ENCODE results near the gene DLG2.

DNA sequence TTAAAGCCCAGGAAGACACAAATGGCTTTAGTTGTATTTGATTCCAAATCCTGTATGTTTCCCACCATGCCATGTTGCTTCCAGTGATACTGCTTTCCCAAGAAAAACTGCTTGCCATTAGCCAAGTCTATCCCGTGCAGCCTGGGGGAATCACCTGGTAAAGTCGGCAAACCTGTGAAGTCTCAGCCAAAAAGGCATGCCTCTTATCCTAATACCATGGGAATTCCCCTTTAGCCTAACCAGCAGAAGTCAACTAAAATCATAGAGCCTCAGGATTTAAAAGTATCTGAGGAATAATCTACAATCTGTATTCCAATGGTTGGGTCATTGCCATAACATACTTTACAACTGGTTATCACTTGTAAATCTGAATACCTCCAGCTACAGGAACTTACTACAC is 869.4 kb downstream of the DLG2 start:
- TF ChIP-seq, protein P1, sequence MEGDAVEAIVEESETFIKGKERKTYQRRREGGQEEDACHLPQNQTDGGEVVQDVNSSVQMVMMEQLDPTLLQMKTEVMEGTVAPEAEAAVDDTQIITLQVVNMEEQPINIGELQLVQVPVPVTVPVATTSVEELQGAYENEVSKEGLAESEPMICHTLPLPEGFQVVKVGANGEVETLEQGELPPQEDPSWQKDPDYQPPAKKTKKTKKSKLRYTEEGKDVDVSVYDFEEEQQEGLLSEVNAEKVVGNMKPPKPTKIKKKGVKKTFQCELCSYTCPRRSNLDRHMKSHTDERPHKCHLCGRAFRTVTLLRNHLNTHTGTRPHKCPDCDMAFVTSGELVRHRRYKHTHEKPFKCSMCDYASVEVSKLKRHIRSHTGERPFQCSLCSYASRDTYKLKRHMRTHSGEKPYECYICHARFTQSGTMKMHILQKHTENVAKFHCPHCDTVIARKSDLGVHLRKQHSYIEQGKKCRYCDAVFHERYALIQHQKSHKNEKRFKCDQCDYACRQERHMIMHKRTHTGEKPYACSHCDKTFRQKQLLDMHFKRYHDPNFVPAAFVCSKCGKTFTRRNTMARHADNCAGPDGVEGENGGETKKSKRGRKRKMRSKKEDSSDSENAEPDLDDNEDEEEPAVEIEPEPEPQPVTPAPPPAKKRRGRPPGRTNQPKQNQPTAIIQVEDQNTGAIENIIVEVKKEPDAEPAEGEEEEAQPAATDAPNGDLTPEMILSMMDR (IDR thresholded peaks at IDR 0.05; ENCODE audit: low read depth, low read length, poor library complexity, severe bottlenecking) = no peak
- no peak for TF ChIP-seq EZH2phosphoT487 (IDR thresholded peaks at IDR 0.05; ENCODE audit: borderline replicate concordance, low read length)

Measured in DOHH2 (cell line).